ENCODE data around the gene WT1.

WT1 gene

GRCh38 chr11:32438346-32438865, 3.1 kb upstream of the WT1 start:
- DNase-seq = no peak

GRCh38 chr11:32437495-32438345, 2.4 kb upstream of the WT1 start:
- no peak for DNase-seq

GRCh38 chr11:32436751-32437494, 1.6 kb upstream of the WT1 start:
- DNase-seq = no peak

GRCh38 chr11:32435942-32436750, 807 bp upstream of the WT1 start:
- DNase-seq = no peak

- no peak for DNase-seq
Observed at GRCh38 chr11:32435152-32435480, 223 bp downstream of the WT1 start.

- DNase-seq = no peak
Observed at GRCh38 chr11:32434356-32435151, 785 bp downstream of the WT1 start.

- no peak for DNase-seq
Observed at GRCh38 chr11:32433914-32434355, 1.4 kb downstream of the WT1 start.

- DNase-seq = no peak
Observed at GRCh38 chr11:32433101-32433913, 2.0 kb downstream of the WT1 start.

- no peak for DNase-seq
Observed at GRCh38 chr11:32432565-32432964, 2.8 kb downstream of the WT1 start.

GRCh38 chr11:32430568-32431381, 4.6 kb downstream of the WT1 start:
- no peak for DNase-seq

- DNase-seq = no peak
Observed at GRCh38 chr11:32429477-32429876, 5.9 kb downstream of the WT1 start.

GRCh38 chr11:32428665-32429303, 6.6 kb downstream of the WT1 start:
- DNase-seq = no peak

GRCh38 chr11:32427935-32428664, 7.2 kb downstream of the WT1 start:
- DNase-seq = no peak

GRCh38 chr11:32427616-32427934, 7.8 kb downstream of the WT1 start:
- no peak for DNase-seq

GRCh38 chr11:32426819-32427615, 8.3 kb downstream of the WT1 start:
- no peak for DNase-seq

GRCh38 chr11:32426192-32426591, 9.1 kb downstream of the WT1 start:
- DNase-seq = no peak

- DNase-seq = no peak
Observed at GRCh38 chr11:32425761-32426160, 9.6 kb downstream of the WT1 start.

- DNase-seq = no peak
Observed at GRCh38 chr11:32422545-32422944, 12.8 kb downstream of the WT1 start.

GRCh38 chr11:32421992-32422391, 13.3 kb downstream of the WT1 start:
- no peak for DNase-seq
